Measurements from ENCODE around the gene ABCC12. TPM values are rescaled to one million over a fixed set of nuclear protein-coding genes. Genes with fewer than 3 reads are reported as not detected.

The ABCC12 gene
- polyA plus RNA-seq, 1 experiment = not detected

DNA sequence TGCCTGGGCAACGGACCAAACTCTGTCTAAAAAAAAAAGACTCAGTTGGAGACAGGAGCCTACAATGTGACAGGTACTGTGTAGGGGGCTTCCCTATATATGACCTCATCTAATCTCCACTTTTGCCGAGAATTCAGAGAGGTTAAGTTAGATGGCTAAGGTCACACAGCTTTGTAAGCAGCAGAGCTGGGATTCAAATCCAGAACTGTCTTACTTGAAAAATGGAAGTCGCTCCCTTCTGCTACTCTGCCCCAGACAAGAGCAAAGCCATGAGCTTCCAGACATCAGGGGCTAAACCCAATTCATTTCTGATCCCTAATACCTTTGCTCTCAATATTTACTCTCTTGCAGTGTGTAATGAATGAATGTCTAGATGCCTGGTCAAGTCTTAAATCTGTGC lies 41.5 kb upstream of the ABCC12 start:
- H3K9me3 ChIP-seq (ENCODE audit: control insufficient read depth, insufficient read depth, low read length) = no peaks in the 10 kb centered on the region
- POLR2A ChIA-PET = interaction anchor here (0.7 kb wide), 1 partner anchor 433 kb away, joined by 7 read pairs; no protein-coding TSS in a partner anchor
- H3K27me3 ChIP-seq (ENCODE audit: control insufficient read depth, insufficient read depth, low read length) = peaks cover 11% of the 10 kb centered on the region
- no peak overlapping the region for H3K4me3 ChIP-seq (ENCODE audit: low read depth, low read length)
- TF ChIP-seq, protein P1, sequence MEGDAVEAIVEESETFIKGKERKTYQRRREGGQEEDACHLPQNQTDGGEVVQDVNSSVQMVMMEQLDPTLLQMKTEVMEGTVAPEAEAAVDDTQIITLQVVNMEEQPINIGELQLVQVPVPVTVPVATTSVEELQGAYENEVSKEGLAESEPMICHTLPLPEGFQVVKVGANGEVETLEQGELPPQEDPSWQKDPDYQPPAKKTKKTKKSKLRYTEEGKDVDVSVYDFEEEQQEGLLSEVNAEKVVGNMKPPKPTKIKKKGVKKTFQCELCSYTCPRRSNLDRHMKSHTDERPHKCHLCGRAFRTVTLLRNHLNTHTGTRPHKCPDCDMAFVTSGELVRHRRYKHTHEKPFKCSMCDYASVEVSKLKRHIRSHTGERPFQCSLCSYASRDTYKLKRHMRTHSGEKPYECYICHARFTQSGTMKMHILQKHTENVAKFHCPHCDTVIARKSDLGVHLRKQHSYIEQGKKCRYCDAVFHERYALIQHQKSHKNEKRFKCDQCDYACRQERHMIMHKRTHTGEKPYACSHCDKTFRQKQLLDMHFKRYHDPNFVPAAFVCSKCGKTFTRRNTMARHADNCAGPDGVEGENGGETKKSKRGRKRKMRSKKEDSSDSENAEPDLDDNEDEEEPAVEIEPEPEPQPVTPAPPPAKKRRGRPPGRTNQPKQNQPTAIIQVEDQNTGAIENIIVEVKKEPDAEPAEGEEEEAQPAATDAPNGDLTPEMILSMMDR (IDR thresholded peaks at IDR 0.05; ENCODE audit: low read depth, low read length) = no peak
- no peak overlapping the region for H3K27ac ChIP-seq (ENCODE audit: low read depth, low read length)
- DNase-seq (ENCODE audit: low read depth, low spot score) = no peak
- CTCF ChIA-PET = no interaction called here

DNA sequence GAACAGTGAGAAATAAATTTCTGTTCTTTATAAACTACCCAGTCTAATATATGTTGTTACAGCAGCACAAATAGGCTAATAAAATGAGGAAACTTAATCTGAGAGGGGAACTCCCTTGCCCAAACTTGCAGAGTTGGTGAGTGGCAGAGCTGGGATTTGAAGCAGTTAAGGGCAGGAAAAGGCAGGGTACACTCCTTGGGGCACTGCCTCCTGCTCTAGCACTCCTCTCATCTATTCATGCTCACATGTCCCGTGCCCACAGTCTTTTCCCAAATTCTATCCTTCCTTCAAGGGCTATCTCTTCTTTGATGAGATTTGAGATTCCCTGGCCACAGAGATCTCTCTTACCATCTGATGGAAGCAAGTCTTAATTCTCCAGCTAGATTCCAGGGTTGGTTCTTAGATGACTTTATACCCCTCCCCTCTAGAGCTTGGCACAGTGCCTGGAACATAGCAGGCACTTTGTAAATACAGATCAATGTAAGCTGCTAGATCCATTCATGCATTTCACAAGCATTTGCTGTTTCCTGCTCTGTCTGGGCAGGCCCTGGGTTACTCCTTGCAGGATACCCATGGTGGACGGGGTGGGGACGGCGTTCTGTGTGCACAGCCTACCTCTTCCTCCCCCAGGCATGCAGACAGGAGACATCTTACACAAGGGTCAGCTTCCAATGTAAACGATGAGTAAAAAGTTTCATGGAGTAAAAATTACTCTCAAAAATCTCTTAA lies 39.2 kb upstream of the ABCC12 start:
- H3K9me3 ChIP-seq (ENCODE audit: control insufficient read depth, insufficient read depth, low read length) = no peaks in the 10 kb centered on the region
- CTCF ChIA-PET = interaction anchor here (1.5 to 1.7 kb wide), 2 partner anchors 30 to 428 kb away, joined by 3 to 7 read pairs; no protein-coding TSS in a partner anchor
- no peak overlapping the region for H3K4me3 ChIP-seq (ENCODE audit: low read depth, low read length)
- no peak overlapping the region for H3K27ac ChIP-seq (ENCODE audit: low read depth, low read length)
- TF ChIP-seq, protein P1 (IDR thresholded peaks at IDR 0.05; ENCODE audit: low read depth, low read length) = no peak
- H3K27me3 ChIP-seq (ENCODE audit: control insufficient read depth, insufficient read depth, low read length) = peaks cover 10% of the 10 kb centered on the region
- peak; percentile 7 for DNase-seq (ENCODE audit: low read depth, low spot score)
- POLR2A ChIA-PET = no interaction called here

DNA sequence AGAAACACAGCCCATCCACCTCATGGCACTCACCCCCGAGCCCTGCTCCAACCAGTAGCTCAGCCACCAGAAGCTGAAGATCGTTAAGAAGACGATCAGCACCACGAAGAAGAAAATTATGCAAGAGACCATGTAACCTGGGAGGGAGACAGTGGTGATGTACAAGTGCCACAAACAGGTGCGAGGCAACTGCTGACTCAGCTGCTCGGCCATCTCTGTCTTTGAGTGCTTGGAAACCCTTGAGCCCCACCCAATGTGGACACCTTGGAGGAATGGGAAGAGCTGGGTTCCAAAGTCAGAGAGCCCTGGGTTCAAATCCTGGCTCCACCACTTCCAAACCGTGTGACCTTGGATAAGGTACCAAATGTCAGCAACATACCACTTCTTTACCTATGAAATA lies 38.1 kb upstream of the ABCC12 start:
- CTCF ChIA-PET = interaction anchor here (1.5 kb wide), 1 partner anchor 429 kb away, joined by 3 read pairs; no protein-coding TSS in a partner anchor
- POLR2A ChIA-PET = interaction anchor here (0.6 kb wide), 1 partner anchor 1397 kb away, joined by 3 read pairs; no protein-coding TSS in a partner anchor
- no peak for DNase-seq (ENCODE audit: low read depth, low spot score)
- Histone ChIP-seq H3K4me3 (ENCODE audit: low read depth, low read length) (no peak overlapping the region), H3K9me3 (ENCODE audit: control insufficient read depth, insufficient read depth, low read length) (no peaks in the 10 kb centered on the region), H3K27ac (ENCODE audit: low read depth, low read length) (no peak overlapping the region), H3K27me3 (ENCODE audit: control insufficient read depth, insufficient read depth, low read length) (peaks cover 12% of the 10 kb centered on the region)
- TF ChIP-seq, protein P1 (IDR thresholded peaks at IDR 0.05; ENCODE audit: low read depth, low read length) = no peak

DNA sequence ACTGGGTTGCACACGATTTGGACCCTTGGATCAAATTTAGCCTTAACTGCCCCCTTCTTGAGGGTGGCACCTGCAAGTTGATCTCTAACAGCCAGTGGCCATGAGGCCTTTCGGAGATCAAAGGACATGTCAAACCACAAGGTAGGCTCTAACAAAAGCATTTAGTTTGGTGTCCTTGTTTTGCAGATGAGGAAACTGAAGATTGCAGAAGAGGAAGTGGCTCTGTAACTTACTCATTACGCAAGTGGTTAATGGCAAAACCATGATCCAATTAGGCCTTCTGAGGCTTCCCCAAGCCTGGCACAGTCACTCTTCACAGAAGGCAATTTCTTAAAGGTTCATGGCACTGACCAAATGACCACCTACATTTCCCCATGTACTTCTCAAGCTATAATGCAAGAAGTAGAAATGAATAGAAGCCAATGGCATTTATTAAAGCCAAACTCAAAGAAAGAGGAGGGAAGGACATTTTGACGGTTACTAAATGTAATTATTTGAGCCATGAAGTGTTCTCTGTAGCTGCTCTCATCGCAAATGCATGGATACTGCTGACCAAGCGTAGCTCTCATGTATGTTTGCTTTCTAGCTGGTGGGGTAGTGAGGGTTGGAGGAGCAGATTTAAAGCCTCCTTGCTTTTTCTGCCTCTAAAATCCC lies 32.8 kb upstream of the ABCC12 start:
- ChIA-PET CTCF (interaction anchor here (0.5 to 1.3 kb wide), 3 partner anchors 40 to 1151 kb away, joined by 3 to 5 read pairs (median 4); no protein-coding TSS in a partner anchor), POLR2A (no interaction called here)
- Histone ChIP-seq H3K9me3 (ENCODE audit: control insufficient read depth, insufficient read depth, low read length) (no peaks in the 10 kb centered on the region), H3K4me3 (ENCODE audit: low read depth, low read length) (no peak overlapping the region), H3K27me3 (ENCODE audit: control insufficient read depth, insufficient read depth, low read length) (peaks cover 10% of the 10 kb centered on the region), H3K27ac (ENCODE audit: low read depth, low read length) (no peak overlapping the region)
- DNase-seq (ENCODE audit: low read depth, low spot score) = no peak
- TF ChIP-seq, protein P1 (IDR thresholded peaks at IDR 0.05; ENCODE audit: low read depth, low read length) = no peak

DNA sequence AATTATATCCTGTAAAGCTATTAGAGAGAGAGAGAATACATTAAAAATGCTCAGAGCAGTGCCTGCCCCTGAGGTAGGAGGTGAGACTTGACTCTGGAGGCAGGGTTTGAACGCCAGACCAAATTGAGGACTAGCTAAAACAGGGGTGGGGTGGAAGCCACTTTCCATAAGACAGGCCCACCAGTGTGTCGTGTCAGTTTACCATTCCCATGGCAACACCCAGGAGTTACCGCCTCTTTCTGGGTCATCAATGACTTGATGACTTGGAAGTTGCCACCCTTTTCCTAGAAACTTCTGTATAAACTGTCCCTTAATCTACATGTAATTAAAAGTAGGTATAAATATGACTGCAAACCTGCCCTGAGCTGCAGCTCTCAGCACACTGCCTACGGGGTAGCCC lies 32.0 kb upstream of the ABCC12 start:
- DNase-seq (ENCODE audit: low read depth, low spot score) = no peak
- TF ChIP-seq, protein P1 (IDR thresholded peaks at IDR 0.05; ENCODE audit: low read depth, low read length) = no peak
- H3K9me3 ChIP-seq (ENCODE audit: control insufficient read depth, insufficient read depth, low read length) = no peaks in the 10 kb centered on the region
- ChIA-PET POLR2A (no interaction called here), CTCF (interaction anchor here (1.3 to 1.4 kb wide), 2 partner anchors 23 to 443 kb away, joined by 4 read pairs; no protein-coding TSS in a partner anchor)
- H3K27me3 ChIP-seq (ENCODE audit: control insufficient read depth, insufficient read depth, low read length) = peaks cover 8% of the 10 kb centered on the region
- no peak overlapping the region for H3K4me3 ChIP-seq (ENCODE audit: low read depth, low read length)
- H3K27ac ChIP-seq (ENCODE audit: low read depth, low read length) = no peak overlapping the region

Measured in AG04450 (cell line).